Activated T-cell treated with anti-CD3 and anti-CD28 coated beads, Interleukin-2, amount 50 U/mL, for 24 hours (primary cell): Measurements from ENCODE around the gene LUZP4.
"Not testable (repeated sequence)": the region's sequence is repeated elsewhere in the genome, so short reads cannot be mapped to it uniquely, and the experiment has no call there.

Experiments used
- DNase-seq: peaks from one replicate; pipeline ENCODE4 v3.0.0-alpha.2; 2020
- H3K27ac Mint-ChIP-seq: 2 replicates; pipeline ENCODE4 v1.8.0; 2020; ENCODE audit warnings: mild to moderate bottlenecking, mixed read lengths
- H3K27me3 Mint-ChIP-seq: 2 replicates; pipeline ENCODE4 v1.8.0; 2020; ENCODE audit warnings: mixed read lengths
- H3K36me3 Mint-ChIP-seq: 2 replicates; pipeline ENCODE4 v1.8.0; 2020; ENCODE audit warnings: low read depth, mixed read lengths
- H3K4me1 Mint-ChIP-seq: 2 replicates; pipeline ENCODE4 v1.8.0; 2020; ENCODE audit warnings: low read depth, mixed read lengths
- H3K4me3 Mint-ChIP-seq: 2 replicates; pipeline ENCODE4 v1.8.0; 2020; ENCODE audit warnings: mild to moderate bottlenecking, moderate library complexity, mixed read lengths
- H3K9me3 Mint-ChIP-seq: 2 replicates; pipeline ENCODE4 v1.8.0; 2020; ENCODE audit warnings: mixed read lengths

LUZP4 gene

DNA sequence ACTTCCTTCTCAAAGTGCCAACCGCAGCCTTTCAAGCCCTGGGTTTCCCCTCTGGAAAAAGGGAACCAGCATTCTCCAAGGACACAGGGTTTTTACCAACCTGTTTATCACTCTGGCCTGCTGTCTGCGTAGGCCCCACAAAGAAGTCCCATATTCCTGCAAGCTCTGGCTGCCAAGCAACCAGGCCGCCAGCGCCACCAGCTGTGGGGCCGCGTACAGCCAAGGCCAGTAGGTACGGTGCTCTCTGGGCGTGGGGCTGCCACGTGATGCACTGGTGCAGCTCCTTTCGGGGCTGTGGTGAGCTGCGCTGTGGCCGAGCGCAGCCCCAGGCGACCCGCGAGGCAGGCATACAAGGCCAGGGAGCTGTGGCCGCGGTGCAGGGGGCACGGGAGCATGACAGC lies 22.1 kb downstream of the LUZP4 start:
- Mint-ChIP-seq H3K36me3 (no peaks in the 10 kb centered on the region), H3K4me1 (no peaks in the 10 kb centered on the region), H3K27me3 (peaks cover 35% of the 10 kb centered on the region), H3K9me3 (no peaks in the 10 kb centered on the region), H3K27ac (no peak overlapping the region), H3K4me3 (no peak overlapping the region)
- no peak for DNase-seq

DNA sequence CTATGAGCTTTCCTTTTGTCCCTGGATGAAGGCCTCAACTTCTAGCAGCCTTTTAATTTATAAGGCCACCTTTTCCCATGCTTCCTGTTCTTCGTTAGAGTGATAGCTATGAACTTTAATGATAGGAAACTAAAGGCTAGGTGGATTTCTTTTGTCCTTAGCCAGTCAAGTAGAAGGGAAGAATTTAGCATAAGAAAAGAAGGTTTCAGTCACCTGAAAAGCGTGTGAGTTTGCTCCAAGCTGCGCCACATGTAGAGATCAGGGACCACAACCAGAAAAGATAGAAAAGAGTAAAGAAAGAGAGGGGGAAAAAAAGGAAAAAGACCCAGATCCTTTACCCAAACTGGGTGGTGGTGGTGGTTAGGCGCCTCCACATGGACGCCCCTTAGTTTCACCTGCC lies 28.6 kb downstream of the LUZP4 start:
- Mint-ChIP-seq H3K27me3 (peaks cover 17% of the 10 kb centered on the region), H3K4me1 (no peaks in the 10 kb centered on the region), H3K27ac (no peak overlapping the region), H3K9me3 (no peaks in the 10 kb centered on the region), H3K36me3 (no peaks in the 10 kb centered on the region), H3K4me3 (no peak overlapping the region)
- no peak for DNase-seq

DNA sequence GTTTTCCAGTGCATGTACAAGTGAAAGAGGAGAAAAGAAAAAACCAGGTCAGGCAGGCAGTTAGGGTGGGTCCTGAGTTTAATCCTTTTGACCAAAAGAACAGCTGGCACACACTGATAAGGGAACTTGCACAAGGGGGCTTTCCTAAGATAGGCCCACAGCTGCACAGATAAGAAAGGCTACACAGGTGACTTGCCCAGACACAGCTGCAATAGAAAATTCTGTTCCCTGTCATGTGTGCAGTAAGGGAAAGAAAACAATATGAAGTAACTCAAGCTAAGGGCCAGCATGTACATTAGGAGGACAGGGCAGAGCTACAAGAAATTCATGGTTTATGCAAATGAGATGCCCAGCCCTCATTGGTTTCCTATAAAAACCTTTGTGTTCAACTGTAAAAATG lies 32.9 kb downstream of the LUZP4 start:
- no peak overlapping the region for H3K4me3 Mint-ChIP-seq
- H3K9me3 Mint-ChIP-seq, result no peaks in the 10 kb centered on the region
- DNase-seq, result no peak
- no peaks in the 10 kb centered on the region for H3K4me1 Mint-ChIP-seq
- no peak overlapping the region for H3K27ac Mint-ChIP-seq
- H3K36me3 Mint-ChIP-seq, result no peaks in the 10 kb centered on the region
- H3K27me3 Mint-ChIP-seq, result peaks cover 10% of the 10 kb centered on the region

DNA sequence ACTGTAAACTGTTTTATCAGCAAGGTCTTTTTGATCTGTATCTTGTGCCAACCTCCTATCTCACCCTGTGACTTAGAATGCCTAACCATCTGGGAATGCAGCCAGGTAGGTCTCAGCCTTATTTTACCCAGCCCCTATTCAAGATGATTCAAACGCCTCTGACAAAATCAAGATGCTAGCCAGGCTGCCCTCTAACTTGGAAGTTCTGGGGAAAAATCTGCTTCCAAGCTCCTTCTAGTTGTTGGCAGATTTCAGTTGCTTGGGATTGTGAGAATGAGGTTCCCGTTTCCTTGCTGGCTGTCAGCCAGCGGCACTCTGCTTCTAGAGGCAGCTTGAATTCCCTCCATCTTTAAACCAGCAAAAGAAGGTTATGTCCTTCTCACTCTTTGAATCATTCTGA lies 34.7 kb downstream of the LUZP4 start:
- no peak overlapping the region for H3K4me3 Mint-ChIP-seq
- H3K9me3 Mint-ChIP-seq, result no peaks in the 10 kb centered on the region
- no peaks in the 10 kb centered on the region for H3K4me1 Mint-ChIP-seq
- DNase-seq, result no peak
- peaks cover 17% of the 10 kb centered on the region for H3K27me3 Mint-ChIP-seq
- H3K36me3 Mint-ChIP-seq, result no peaks in the 10 kb centered on the region
- no peak overlapping the region for H3K27ac Mint-ChIP-seq

DNA sequence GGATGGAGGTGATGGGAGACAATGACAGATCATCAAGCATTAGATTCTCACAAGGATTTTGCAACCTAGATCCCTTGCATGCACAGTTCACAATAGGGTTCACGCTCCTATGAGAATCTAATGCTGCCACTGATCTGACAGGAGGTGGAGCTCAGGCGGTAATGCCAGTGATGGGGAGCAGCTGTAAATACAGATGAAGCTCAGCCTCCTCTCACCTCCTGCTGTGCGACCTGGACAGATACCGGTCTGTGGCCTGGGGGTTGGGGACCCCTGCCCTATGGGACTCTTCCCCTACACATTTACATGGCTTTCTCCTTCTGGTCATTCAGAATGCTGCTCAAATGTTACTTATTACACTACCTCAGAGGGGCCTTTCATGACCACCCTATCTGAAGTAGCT lies 39.8 kb downstream of the LUZP4 start:
- H3K36me3 Mint-ChIP-seq, H3K9me3 Mint-ChIP-seq, H3K27ac Mint-ChIP-seq: not testable (repeated sequence)

DNA sequence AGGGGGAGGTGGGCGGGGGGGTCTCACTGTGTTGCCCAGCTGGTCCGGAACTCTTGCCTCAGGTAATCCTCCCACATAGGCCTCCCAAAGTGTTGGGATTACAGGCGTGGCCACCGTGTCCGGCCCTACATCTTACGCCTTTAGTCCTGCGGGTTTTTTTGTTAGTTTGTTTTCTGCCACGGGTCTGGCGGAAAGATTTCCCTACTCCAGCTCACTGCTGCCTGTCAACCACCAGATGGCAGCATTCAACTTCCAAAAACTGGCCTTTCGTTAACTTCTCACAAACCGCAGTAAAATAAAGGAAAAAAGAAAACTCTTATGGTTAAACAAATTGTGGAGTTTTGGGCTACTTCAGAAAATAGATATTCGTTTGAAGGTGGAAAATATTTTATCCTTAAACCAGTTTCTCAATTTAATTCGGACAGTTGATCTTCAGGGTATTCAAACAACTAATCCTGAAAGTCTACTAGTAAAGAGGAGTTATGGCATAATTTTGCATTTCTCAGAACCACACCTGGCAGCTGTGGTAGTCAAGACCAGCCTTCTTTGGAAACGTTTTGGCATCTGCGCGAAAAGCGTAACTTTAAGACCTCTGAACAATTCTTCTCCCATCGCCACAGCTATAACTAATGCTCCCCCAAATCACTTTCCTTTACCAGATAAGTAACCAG lies 41.1 kb downstream of the LUZP4 start:
- H3K4me3 Mint-ChIP-seq, result no peak overlapping the region
- no peak for DNase-seq

More for the DNA sequence above, 39.8 kb downstream of the LUZP4 start:
- not testable (repeated sequence) for H3K4me3 Mint-ChIP-seq, DNase-seq, H3K4me1 Mint-ChIP-seq
- peaks cover 50% of the 10 kb centered on the region for H3K27me3 Mint-ChIP-seq

DNA sequence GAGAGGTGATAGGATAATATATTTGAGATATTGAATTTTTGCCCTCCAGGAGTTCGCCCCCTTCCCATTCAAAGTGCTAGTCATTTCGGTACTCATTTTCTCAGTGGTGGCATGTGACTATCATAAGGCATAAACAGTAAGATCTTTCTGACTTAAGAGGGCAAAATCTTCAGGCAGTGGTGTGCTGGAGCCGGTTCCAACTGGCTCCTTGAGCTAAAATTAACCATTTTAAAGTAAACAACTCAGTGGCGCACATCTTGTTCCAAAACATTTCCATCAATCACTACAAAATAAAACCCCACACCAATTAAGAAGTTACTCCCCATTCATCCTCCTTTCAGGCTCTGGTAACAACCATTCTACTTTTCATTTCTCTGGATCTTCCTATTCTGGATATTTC lies 43.3 kb downstream of the LUZP4 start:
- H3K9me3 Mint-ChIP-seq, result no peaks in the 10 kb centered on the region
- H3K4me3 Mint-ChIP-seq, result no peak overlapping the region
- peaks cover 46% of the 10 kb centered on the region for H3K27me3 Mint-ChIP-seq
- DNase-seq, result no peak
- no peak overlapping the region for H3K27ac Mint-ChIP-seq
- peaks cover 3% of the 10 kb centered on the region for H3K4me1 Mint-ChIP-seq
- H3K36me3 Mint-ChIP-seq, result no peaks in the 10 kb centered on the region

More for the DNA sequence above, 41.1 kb downstream of the LUZP4 start:
- no peaks in the 10 kb centered on the region for H3K9me3 Mint-ChIP-seq
- H3K36me3 Mint-ChIP-seq, result no peaks in the 10 kb centered on the region
- no peak overlapping the region for H3K27ac Mint-ChIP-seq
- H3K27me3 Mint-ChIP-seq, result peaks cover 52% of the 10 kb centered on the region
- peaks cover 3% of the 10 kb centered on the region for H3K4me1 Mint-ChIP-seq

DNA sequence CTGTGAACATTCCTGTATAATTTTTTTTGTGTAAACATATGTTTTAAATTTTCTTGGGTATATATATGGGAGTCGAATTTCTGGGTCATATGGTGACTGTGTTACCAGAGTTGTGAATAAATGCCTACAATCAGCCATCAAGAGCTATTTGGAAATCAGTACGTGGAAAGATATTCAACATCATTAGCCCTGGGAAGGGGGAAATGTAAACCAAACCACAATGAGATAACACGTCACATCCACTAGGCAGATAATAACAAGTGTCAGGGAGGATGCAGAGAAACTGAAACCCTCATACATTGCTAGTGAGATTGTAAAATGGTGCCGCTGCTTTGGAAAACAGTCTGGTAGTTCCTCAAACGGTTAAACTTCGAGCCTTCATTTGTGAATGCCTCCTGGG lies 43.9 kb downstream of the LUZP4 start:
- Mint-ChIP-seq H3K4me1 (peaks cover 3% of the 10 kb centered on the region), H3K36me3 (no peaks in the 10 kb centered on the region), H3K4me3 (no peak overlapping the region), H3K27me3 (peaks cover 40% of the 10 kb centered on the region), H3K9me3 (no peaks in the 10 kb centered on the region), H3K27ac (no peak overlapping the region)
- no peak for DNase-seq

DNA sequence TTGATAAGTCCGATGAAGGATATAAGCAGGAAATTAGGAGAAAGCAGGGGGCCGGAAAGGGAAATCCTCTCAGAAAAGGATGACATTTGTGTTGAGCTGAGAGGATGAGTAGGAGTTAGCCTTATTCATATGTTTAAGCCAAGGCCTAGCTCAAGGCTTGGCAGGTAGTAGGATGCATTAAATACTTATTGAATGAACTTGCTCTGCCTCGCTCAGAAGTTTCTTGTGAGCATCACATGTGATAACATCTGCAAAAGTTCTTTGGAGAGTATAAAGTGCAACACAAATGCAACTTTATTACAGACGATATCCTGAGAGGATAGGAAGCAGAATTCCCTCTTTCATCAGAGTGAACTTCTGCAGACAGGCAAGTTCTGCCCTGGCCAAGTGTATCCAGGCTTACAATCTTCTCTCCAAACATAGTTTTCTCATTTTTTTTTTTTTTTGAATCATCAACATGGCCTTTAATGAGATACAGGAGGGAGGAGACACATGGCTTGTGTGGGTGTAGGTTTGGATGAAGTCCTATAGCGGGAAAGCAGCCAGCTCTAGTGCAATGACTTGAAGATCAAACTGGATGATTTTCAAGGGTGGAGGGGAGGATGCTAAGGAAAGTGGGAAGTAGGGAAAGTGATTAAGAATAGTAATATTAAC lies 48.1 kb downstream of the LUZP4 start:
- H3K36me3 Mint-ChIP-seq, result no peaks in the 10 kb centered on the region
- H3K4me1 Mint-ChIP-seq, result no peaks in the 10 kb centered on the region
- no peak overlapping the region for H3K4me3 Mint-ChIP-seq
- H3K27ac Mint-ChIP-seq, result no peak overlapping the region
- DNase-seq, result no peak
- no peaks in the 10 kb centered on the region for H3K9me3 Mint-ChIP-seq
- H3K27me3 Mint-ChIP-seq, result peaks cover 21% of the 10 kb centered on the region

DNA sequence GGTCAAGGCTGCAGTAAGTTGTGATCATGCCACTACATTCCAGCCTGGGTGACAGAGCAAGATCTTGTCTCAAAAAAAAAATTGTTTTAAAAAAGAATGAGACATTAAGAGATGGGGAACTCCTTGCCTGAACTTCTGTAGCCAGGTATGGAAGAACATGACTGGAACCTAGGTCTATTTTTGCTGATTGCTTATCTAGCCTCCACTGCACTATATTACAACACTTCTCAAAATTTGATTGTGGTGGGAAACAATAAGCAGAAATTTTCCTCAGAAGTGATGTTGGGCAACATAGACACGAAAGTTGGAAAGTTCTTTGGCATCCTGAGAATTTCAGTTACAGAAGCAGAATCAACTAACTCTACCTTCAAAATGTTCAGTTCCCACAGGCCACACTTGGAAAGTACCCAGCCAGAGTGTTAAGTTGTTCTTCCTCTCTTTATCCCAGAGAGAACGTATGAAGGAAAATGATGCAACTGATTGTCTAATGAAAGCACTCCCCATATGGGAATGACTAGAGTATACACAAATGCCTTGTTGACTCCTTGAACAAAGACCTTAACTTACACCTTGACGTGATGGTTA lies 50.0 kb downstream of the LUZP4 start:
- no peak overlapping the region for H3K27ac Mint-ChIP-seq
- peaks cover 7% of the 10 kb centered on the region for H3K27me3 Mint-ChIP-seq
- no peaks in the 10 kb centered on the region for H3K4me1 Mint-ChIP-seq
- no peaks in the 10 kb centered on the region for H3K36me3 Mint-ChIP-seq
- DNase-seq, result no peak
- H3K4me3 Mint-ChIP-seq, result no peak overlapping the region
- H3K9me3 Mint-ChIP-seq, result no peaks in the 10 kb centered on the region

DNA sequence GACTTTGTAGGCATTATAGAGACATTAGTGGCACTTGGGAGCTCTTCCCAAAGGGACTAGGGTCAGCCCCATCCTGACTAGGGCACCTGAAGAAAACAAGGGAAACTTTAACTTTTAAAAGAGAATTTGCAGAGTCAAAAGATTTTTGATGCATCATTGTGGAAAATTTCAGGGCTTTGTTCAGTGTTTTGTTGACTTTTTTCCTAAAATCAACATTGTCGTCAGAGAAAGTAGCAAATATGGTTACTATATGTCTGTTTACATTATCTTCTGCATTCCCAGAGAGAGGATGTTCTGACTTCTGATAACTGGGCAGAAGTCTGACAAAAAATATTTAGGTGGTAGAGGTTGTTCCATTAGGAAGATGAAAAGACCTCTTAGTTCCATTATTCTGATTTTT lies 51.9 kb downstream of the LUZP4 start:
- DNase-seq, result no peak
- peaks cover 17% of the 10 kb centered on the region for H3K27me3 Mint-ChIP-seq
- H3K4me1 Mint-ChIP-seq, result no peaks in the 10 kb centered on the region
- H3K9me3 Mint-ChIP-seq, result no peaks in the 10 kb centered on the region
- no peak overlapping the region for H3K27ac Mint-ChIP-seq
- no peaks in the 10 kb centered on the region for H3K36me3 Mint-ChIP-seq
- no peak overlapping the region for H3K4me3 Mint-ChIP-seq

DNA sequence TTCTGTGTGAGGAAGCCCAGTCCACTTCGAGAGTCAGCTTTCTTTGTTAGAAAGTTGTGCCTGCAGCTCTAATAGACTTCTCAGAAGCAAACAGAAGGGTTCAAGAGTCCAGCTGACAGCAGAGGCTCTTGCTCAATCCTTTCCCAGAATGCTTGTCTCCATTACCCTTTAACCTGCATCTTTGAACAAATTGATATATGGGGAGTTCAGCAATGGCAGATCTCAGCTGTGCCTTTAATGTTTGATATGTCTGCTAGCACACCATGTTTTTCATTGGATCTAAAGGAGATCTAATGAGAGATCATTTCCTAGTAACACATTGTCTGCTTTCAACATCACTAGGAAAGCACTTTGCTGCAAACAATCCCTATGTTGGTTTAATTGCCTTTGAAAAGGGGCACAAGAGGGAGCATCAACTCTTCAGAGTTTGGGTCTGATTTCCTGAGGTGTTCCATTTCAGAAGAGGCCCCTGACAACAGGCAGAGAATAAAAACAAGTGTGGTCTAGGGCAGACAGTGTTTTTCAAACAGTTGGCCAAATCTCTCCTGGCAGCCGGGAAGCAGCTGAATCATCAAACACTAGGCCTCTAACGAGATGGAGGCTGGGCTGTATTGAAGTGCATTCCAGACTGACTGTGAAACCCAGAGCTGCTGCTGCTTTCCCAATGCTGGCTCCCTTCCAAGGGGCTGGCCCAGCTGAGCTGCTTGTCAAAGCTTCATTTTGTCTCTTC lies 55.5 kb downstream of the LUZP4 start:
- Mint-ChIP-seq H3K4me1 (no peaks in the 10 kb centered on the region), H3K27ac (no peak overlapping the region), H3K9me3 (peaks cover 2% of the 10 kb centered on the region), H3K27me3 (peaks cover 21% of the 10 kb centered on the region), H3K4me3 (no peak overlapping the region), H3K36me3 (no peaks in the 10 kb centered on the region)
- DNase-seq, result no peak

DNA sequence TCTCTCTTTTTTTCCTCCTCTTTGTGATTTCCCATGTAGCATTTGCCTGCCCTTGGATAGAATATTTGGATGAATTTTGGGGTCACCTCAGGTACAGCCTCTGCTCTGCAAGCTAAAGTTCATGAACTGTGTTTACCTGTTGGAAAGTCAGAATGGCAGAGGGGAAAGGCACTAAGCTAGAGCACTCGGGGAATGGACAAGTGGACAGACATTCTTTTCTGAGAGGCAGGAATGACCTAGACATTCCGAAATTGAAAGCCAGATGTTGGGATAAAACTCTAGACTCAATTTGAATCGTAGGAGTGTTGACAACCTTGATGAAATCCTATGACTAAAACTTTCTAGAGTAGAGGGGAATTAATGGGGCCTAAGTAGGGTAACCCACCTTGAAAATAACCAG lies 56.1 kb downstream of the LUZP4 start:
- H3K4me3 Mint-ChIP-seq, result no peak overlapping the region
- peaks cover 2% of the 10 kb centered on the region for H3K9me3 Mint-ChIP-seq
- H3K36me3 Mint-ChIP-seq, result no peaks in the 10 kb centered on the region
- no peak overlapping the region for H3K27ac Mint-ChIP-seq
- no peak for DNase-seq
- no peaks in the 10 kb centered on the region for H3K4me1 Mint-ChIP-seq
- peaks cover 26% of the 10 kb centered on the region for H3K27me3 Mint-ChIP-seq

DNA sequence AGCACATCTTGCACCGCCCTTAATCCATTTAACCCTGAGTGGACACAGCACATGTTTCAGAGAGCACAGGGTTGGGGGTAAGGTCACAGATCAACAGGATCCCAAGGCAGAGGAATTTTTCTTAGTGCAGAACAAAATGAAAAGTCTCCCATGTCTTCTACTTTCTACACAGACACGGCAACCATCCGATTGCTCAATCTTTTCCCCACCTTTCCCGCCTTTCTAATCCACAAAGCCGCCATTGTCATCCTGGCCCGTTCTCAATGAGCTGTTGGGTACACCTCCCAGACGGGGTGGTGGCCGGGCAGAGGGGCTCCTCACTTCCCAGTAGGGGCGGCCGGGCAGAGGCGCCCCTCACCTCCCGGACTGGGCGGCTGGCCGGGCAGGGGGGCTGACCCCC lies 57.2 kb downstream of the LUZP4 start:
- not testable (repeated sequence) for DNase-seq, H3K27ac Mint-ChIP-seq, H3K4me3 Mint-ChIP-seq, H3K4me1 Mint-ChIP-seq, H3K36me3 Mint-ChIP-seq, H3K9me3 Mint-ChIP-seq
- H3K27me3 Mint-ChIP-seq, result peaks cover 23% of the 10 kb centered on the region
